Tongue (tissue), 2 donors: ENCODE measurements around the gene DUSP16. TPM values are rescaled to one million over a fixed set of nuclear protein-coding genes. Genes with fewer than 3 reads are reported as not detected.
"Not testable (repeated sequence)": the region's sequence is repeated elsewhere in the genome, so short reads cannot be mapped to it uniquely, and the experiment has no call there.

Source experiments
- DNase-seq: peaks from one replicate; pipeline ENCODE4 v3.0.0-alpha.2; 2015
- total RNA-seq: library from RNA; depleted of rRNA; stranded (reverse); fragments of >200 nt; gene quantifications from one replicate; pipeline ENCODE4 v1.2.3, GENCODE V29; 2014

Gene DUSP16
- total RNA-seq, 1 donor from 2014 or later: 30.1 TPM

DNA sequence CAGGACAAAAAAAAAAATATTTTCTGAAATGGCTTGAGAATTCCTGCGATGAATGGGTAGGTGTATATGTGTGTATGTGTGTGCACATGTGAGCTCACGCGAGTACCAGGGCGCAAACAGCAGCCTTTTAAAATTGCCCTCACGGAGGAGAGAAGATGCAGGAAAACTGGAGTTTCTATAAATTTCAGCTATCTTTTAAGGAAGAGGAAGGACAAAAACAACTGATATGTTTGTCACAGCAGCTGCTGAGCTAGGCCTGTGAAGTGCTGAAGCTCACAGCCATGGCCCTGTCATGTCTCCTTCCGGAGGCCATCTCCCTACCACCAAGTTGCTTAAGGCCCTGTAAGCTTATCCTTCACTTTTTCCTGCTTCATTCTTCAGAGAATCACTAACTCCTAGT is 40.8 kb downstream of the DUSP16 start:
- DNase-seq: no peak

GRCh38 chr12:12521044-12521485 is 41.6 kb downstream of the DUSP16 start:
- peak; percentile 29 for DNase-seq

- DNase-seq: no peak
Observed at GRCh38 chr12:12520273-12520672, 42.4 kb downstream of the DUSP16 start.

- no peak for DNase-seq
Observed at GRCh38 chr12:12519354-12519998, 43.2 kb downstream of the DUSP16 start.

DNA sequence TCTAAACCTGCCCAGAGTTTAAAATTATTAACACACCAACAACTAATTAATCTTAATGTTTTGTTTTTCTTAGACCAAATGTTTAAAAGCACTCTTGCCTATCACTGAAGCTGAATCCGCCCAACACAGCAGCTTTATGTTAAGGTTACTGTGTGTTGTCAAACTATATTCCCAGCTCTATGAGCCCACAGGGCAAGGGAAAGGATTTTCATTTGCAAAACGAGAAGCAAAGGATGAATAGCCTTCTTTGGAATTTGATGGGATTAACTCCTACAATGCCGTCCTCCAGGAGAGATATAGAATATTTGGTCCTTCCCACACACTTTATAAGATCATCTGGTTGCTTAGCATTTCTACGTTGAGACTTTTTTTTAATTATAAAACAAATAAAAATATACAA is 43.7 kb downstream of the DUSP16 start:
- no peak for DNase-seq

DNA sequence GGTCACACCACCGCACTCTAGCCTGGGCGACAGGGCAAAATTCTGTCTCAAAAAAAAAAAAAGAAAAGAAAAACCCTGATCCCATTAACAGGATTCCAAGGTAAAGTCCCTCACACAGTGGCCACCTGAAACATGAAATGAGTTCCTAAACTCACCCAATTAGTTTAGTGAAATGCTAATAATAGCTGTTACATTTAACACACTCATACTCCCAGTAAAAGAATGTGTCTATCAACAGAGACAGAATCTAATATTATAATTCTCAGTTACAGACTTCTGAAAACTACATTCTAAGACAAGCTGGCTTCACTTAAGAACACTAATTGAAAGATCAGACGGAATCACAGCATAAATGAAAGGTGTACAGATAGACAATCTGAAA is 44.2 kb downstream of the DUSP16 start:
- no peak for DNase-seq

DNA sequence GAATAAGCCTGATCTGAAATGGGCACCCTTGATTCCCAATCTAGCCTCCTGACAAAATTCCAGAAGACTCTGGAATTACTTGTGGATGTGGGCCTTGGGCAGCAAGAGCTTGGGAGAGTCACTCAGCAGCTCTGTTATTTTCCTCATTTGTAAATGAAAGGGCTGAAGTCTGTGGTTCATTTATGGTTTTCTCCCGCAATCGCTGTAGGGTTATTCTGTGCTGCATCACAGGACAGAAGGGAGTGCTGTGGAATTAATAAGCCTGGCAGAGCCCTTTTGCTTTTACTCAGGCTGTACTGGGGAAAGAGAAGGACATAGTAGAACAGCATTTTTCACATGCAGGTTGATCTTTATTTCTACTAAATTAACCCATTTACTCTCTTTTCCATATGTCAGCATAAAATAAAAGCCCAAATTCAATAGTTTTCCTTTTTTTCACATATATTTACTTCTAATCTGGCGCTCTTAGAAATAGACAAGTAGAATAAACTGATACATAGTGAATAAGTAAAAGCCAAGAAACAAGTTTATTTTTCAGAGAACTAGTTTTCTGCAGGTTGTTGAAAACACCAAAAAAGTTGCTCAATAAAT is 49.2 kb downstream of the DUSP16 start:
- no peak for DNase-seq

GRCh38 chr12:12511895-12512711 is 50.6 kb downstream of the DUSP16 start:
- no peak for DNase-seq

- DNase-seq: no peak
Observed at GRCh38 chr12:12511021-12511783, 51.5 kb downstream of the DUSP16 start.

DNA sequence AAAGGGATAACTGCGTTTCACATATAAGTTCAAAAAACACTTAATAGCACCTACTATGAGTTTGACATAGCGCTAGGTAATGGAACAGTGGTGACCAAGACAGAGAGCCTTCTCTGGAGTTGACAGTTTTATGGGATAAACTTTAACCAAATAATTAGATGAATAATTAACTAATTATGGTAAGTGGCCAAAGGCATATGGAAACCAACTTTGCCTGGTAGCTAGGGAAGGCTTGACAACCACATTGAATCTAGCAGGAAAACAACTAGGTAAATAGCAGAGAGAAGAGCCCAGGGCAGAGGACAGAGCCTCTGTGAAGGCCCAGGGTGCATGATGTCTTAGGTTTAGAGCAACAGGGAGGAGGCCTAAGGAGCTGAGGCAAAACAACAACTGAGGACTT is 52.1 kb downstream of the DUSP16 start:
- DNase-seq: no peak

DNA sequence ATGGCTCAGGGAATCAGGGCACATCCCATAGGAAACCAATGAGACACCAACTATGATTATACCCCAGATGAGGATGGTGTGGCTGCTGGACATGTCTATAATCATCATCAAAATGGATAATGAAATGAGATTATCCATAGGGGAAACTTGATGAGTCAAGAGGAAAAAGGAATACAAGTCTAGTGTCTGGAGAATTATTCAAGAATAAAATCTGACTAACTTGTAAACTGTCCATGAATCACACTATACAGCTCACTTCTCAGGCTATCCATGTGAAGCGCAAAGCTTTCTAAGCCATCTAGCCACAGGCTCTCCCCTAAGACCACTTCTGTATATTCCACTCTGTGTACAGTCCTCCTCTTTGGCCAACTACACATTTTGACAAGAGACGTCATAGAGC is 52.5 kb downstream of the DUSP16 start:
- DNase-seq: no peak

GRCh38 chr12:12508612-12509011 is 54.1 kb downstream of the DUSP16 start:
- no peak for DNase-seq

DNA sequence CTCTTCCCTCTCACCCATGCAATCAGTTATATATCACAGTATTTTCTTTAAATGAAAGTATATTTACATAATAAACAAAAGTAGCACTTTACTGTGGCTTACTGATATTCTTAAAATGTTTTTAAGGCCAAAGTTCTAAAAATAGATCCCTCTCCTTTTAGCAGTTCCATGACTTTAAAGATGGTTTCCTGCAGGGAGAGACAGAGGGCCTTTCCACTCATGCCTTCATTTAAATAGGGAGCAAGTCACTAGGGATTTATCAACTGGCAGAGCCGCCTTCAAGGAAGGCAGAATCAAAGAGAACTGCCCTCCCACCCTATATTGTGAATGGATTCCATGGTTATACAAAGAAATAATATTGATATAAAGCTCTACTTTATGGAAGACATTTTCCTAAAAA is 55.5 kb downstream of the DUSP16 start:
- DNase-seq: peak; percentile 21

GRCh38 chr12:12506496-12506890 is 56.2 kb downstream of the DUSP16 start:
- peak; percentile 64 for DNase-seq

- peak; percentile 65 for DNase-seq
Observed at GRCh38 chr12:12505544-12506495, 56.8 kb downstream of the DUSP16 start.

GRCh38 chr12:12503384-12504078 is 59.1 kb downstream of the DUSP16 start:
- no peak for DNase-seq

- DNase-seq: no peak
Observed at GRCh38 chr12:12502815-12503151, 59.9 kb downstream of the DUSP16 start.

DNA sequence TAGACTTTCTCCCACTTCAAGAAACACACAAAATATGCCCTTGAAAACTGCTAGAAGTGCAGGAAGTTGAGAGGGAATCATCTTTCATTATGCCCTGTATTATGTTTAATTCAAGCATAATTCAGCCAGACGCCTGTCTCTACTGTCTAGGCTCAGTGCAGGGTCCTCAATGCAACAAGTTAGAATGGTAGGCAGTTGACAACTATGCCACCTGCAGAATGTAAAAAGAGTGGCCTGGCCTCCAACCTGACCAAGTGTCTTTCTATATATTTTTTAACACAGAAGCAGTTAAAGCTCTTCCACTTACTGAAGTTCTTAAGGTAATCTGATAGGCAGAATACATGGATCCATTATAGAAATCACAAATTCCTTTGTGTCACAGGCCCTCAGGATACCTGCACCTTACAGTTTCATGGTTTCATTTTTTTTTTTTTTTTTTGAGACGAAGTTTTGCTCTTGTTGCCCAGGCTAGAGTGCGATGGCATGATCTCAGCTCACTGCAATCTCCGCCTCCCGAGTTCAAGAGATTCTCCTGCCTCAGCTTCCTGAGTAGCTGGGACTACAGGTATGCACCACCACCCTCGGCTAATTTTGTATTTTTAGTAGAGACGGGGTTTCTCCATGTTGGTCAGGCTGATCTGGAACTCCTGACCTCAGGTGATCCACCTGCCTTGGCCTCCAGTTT is 60.4 kb downstream of the DUSP16 start:
- DNase-seq: not testable (repeated sequence)

GRCh38 chr12:12501121-12501520 is 61.5 kb downstream of the DUSP16 start:
- no peak for DNase-seq

GRCh38 chr12:12499909-12500604 is 62.6 kb downstream of the DUSP16 start:
- no peak for DNase-seq
